ENCODE data around the gene ISOC2. TPM values are rescaled to one million over a fixed set of nuclear protein-coding genes. Genes with fewer than 3 reads are reported as not detected.

ISOC2 gene
- total and polyA plus RNA-seq, 9 of the 15 experiments (the other 6 are each of a cell fraction or from before 2014, with no cell fraction given) = 1.2 to 229 (median 58.3) TPM

DNA sequence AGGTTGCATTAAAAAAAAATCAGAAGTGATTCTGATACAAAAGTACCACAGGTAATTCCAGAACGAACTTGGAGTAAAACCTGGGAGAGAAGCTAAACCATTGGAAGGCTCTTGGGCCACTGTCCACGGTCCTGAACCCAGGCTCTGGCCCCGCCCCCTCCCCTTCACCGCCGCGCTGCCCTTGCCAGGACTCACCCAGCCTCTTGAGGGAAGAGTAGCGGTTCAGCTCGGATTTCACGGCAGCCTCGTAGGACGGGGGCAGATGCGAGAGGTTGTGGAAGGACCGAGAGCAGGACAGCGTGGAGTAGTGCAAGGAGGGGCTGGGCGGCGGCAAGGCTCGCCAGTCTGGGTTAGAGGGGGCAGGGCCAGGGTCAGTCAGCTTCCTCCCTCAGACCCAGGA, 24.0 kb downstream of the ISOC2 start (continued):
- TF ChIP-seq FOXP4 (CRISPR knock-in tag; IDR thresholded peaks at IDR 0.05; ENCODE audit: borderline replicate concordance) (0 out of 2 replicates have a peak, but pooled peaks have one; percentile 50), NELFE (IDR thresholded peaks at IDR 0.05; ENCODE audit: insufficient read depth, insufficient read length) (no peak), MXD1 (CRISPR knock-in tag; IDR thresholded peaks at IDR 0.05; ENCODE audit: borderline replicate concordance, poor library complexity, severe bottlenecking) (no peak), PML (IDR thresholded peaks at IDR 0.05; ENCODE audit: low read length) (no peak), SRSF9 (IDR thresholded peaks at IDR 0.05; ENCODE audit: borderline replicate concordance, low read depth, low read length) (no peak), RREB1 (CRISPR knock-in tag; IDR thresholded peaks at IDR 0.05) (no peak), ZNF699 (CRISPR knock-in tag; IDR thresholded peaks at IDR 0.05; ENCODE audit: insufficient replicate concordance) (no peak), KLF10 (CRISPR knock-in tag; IDR thresholded peaks at IDR 0.05) (no peak)
- TF ChIP-seq, protein P1, sequence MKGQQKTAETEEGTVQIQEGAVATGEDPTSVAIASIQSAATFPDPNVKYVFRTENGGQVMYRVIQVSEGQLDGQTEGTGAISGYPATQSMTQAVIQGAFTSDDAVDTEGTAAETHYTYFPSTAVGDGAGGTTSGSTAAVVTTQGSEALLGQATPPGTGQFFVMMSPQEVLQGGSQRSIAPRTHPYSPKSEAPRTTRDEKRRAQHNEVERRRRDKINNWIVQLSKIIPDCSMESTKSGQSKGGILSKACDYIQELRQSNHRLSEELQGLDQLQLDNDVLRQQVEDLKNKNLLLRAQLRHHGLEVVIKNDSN (CRISPR knock-in tag; IDR thresholded peaks at IDR 0.05) = no peak
- TF ChIP-seq, protein P2, sequence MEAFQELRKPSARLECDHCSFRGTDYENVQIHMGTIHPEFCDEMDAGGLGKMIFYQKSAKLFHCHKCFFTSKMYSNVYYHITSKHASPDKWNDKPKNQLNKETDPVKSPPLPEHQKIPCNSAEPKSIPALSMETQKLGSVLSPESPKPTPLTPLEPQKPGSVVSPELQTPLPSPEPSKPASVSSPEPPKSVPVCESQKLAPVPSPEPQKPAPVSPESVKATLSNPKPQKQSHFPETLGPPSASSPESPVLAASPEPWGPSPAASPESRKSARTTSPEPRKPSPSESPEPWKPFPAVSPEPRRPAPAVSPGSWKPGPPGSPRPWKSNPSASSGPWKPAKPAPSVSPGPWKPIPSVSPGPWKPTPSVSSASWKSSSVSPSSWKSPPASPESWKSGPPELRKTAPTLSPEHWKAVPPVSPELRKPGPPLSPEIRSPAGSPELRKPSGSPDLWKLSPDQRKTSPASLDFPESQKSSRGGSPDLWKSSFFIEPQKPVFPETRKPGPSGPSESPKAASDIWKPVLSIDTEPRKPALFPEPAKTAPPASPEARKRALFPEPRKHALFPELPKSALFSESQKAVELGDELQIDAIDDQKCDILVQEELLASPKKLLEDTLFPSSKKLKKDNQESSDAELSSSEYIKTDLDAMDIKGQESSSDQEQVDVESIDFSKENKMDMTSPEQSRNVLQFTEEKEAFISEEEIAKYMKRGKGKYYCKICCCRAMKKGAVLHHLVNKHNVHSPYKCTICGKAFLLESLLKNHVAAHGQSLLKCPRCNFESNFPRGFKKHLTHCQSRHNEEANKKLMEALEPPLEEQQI (IDR thresholded peaks at IDR 0.05) = no peak; the same call in 1 of the 2 replicates
- TF ChIP-seq, protein P3, sequence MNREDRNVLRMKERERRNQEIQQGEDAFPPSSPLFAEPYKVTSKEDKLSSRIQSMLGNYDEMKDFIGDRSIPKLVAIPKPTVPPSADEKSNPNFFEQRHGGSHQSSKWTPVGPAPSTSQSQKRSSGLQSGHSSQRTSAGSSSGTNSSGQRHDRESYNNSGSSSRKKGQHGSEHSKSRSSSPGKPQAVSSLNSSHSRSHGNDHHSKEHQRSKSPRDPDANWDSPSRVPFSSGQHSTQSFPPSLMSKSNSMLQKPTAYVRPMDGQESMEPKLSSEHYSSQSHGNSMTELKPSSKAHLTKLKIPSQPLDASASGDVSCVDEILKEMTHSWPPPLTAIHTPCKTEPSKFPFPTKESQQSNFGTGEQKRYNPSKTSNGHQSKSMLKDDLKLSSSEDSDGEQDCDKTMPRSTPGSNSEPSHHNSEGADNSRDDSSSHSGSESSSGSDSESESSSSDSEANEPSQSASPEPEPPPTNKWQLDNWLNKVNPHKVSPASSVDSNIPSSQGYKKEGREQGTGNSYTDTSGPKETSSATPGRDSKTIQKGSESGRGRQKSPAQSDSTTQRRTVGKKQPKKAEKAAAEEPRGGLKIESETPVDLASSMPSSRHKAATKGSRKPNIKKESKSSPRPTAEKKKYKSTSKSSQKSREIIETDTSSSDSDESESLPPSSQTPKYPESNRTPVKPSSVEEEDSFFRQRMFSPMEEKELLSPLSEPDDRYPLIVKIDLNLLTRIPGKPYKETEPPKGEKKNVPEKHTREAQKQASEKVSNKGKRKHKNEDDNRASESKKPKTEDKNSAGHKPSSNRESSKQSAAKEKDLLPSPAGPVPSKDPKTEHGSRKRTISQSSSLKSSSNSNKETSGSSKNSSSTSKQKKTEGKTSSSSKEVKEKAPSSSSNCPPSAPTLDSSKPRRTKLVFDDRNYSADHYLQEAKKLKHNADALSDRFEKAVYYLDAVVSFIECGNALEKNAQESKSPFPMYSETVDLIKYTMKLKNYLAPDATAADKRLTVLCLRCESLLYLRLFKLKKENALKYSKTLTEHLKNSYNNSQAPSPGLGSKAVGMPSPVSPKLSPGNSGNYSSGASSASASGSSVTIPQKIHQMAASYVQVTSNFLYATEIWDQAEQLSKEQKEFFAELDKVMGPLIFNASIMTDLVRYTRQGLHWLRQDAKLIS (CRISPR knock-in tag; IDR thresholded peaks at IDR 0.05) = peak; percentile 81; the same call in 1 of the 2 replicates
